Stimulated activated CD4-positive, alpha-beta T cell treated with anti-CD3 and anti-CD28 coated beads, Interleukin-4, amount 100 ng/mL, for 48 hours (primary cell): ENCODE measurements around the gene NELFB.

Experiments used
- DNase-seq, 2 donors: peaks; one replicate each; pipeline ENCODE4 v3.0.0-alpha.2; 2020; ENCODE audit warnings: low read depth in 2 of 2

NELFB gene

GRCh38 chr9:137314561-137315560 lies 59.7 kb downstream of the NELFB start:
- DNase-seq, result no peak

- DNase-seq, result no peak
Measured at GRCh38 chr9:137315581-137316011, 60.5 kb downstream of the NELFB start.

- no peak for DNase-seq
Measured at GRCh38 chr9:137316012-137316981, 61.2 kb downstream of the NELFB start.

GRCh38 chr9:137317021-137317717 lies 62.0 kb downstream of the NELFB start:
- DNase-seq, result no peak

GRCh38 chr9:137317718-137318511 lies 62.8 kb downstream of the NELFB start:
- no peak for DNase-seq

GRCh38 chr9:137318602-137319001 lies 63.5 kb downstream of the NELFB start:
- DNase-seq, result no peak

- no peak for DNase-seq
Measured at GRCh38 chr9:137319011-137319738, 64.0 kb downstream of the NELFB start.

GRCh38 chr9:137319739-137320551 lies 64.8 kb downstream of the NELFB start:
- no peak for DNase-seq

GRCh38 chr9:137320555-137321384 lies 65.6 kb downstream of the NELFB start:
- no peak for DNase-seq

- DNase-seq, result no peak
Measured at GRCh38 chr9:137321726-137322361, 66.7 kb downstream of the NELFB start.
